GM12878 (cell line): ENCODE measurements around the gene NUBPL. TPM values are rescaled to one million over a fixed set of nuclear protein-coding genes. Genes with fewer than 3 reads are reported as not detected.

ENCODE experiments used
- ATAC-seq: fragments of 200-7000 bp; cut with Tn5 transposase; 3 replicates; pipeline ENCODE4 v1.9.1; 2020; ENCODE audit warnings: mild to moderate bottlenecking, moderate library complexity
- BruUV-seq: library from RNA; stranded (reverse); fragments of 400-500 nt; replicated peaks from 2 replicates; lab custom pipeline; 2021; lab: Mats Ljungman, UMichigan
- CTCF ChIA-PET: fragments of 300-600 bp; sonication (Branson Sonifier 250); formaldehyde crosslinking; extraction: SDS; loops from one replicate; lab custom pipeline; 2021; ENCODE audit warnings: inconsistent platforms; lab: Yijun Ruan, JAX
- POLR2A ChIA-PET: fragments of 350-600 bp; formaldehyde crosslinking; extraction: SDS; loops from one replicate; lab custom pipeline; 2021; ENCODE audit warnings: inconsistent platforms; lab: Charles Lee
- RAD21 ChIA-PET: fragments of 300-600 bp; sonication (Branson Sonifier 250); formaldehyde crosslinking; loops from one replicate; lab custom pipeline; 2023; ENCODE audit warnings: antibody characterized with exemption; ENCODE audit not compliant: unreplicated experiment; lab: Charles Lee
- SMC1A ChIA-PET: fragments of 300-600 bp; sonication (Branson Sonifier 250); formaldehyde crosslinking; loops from one replicate; lab custom pipeline; 2023; ENCODE audit not compliant: unreplicated experiment, uncharacterized antibody; lab: Charles Lee
- DNase-seq: peaks from one replicate; pipeline ENCODE4 v3.0.0-alpha.2; 2011; ENCODE audit warnings: low read depth, low spot score
- FAIRE-seq: peaks from 3 replicates; lab custom pipeline; 2011; peaks lifted over from hg19 to GRCh38; lab: Jason Lieb, UNC
- H2AFZ ChIP-seq: 2 replicates; pipeline ENCODE4 v1.6.0; 2011; ENCODE audit warnings: low read depth, low read length, control low read depth; ENCODE audit not compliant: control insufficient read depth
- H3K27ac ChIP-seq: 2 replicates; pipeline ENCODE4 v1.5.1; 2011; ENCODE audit warnings: control low read depth; ENCODE audit not compliant: control insufficient read depth, insufficient read depth
- H3K27me3 ChIP-seq, 2 experiments: replicated peaks in 1 of 2; 2 replicates each; pipeline versions ENCODE4 v1.6.0 to v1.6.1; 2011; ENCODE audit warnings: low read length in 1 of 2; ENCODE audit not compliant: control insufficient read depth in 2 of 2, insufficient read depth in 2 of 2
- H3K36me3 ChIP-seq, 2 experiments: 2 replicates each; pipeline ENCODE4 v1.5.1; 2011; ENCODE audit warnings: low read length in 1 of 2; ENCODE audit not compliant: control insufficient read depth in 2 of 2, insufficient read depth in 2 of 2
- H3K4me1 ChIP-seq: 2 replicates; pipeline ENCODE4 v1.6.1; 2011; ENCODE audit warnings: mild to moderate bottlenecking, low read length, moderate library complexity, mixed read lengths; ENCODE audit not compliant: control insufficient read depth, insufficient read depth
- H3K4me2 ChIP-seq: 2 replicates; pipeline ENCODE4 v1.6.0; 2011; ENCODE audit warnings: control low read depth; ENCODE audit not compliant: control insufficient read depth, insufficient read depth
- H3K4me3 ChIP-seq: fragments of 200-600 bp; sonication (generic); 2 replicates; pipeline ENCODE4 v1.5.1; 2016
- H3K79me2 ChIP-seq: 2 replicates; pipeline ENCODE4 v1.6.0; 2011; ENCODE audit warnings: low read length; ENCODE audit not compliant: control insufficient read depth, insufficient read depth
- H3K9ac ChIP-seq: 2 replicates; pipeline ENCODE4 v1.8.0; 2011; ENCODE audit warnings: low read length, control low read depth, mixed read lengths; ENCODE audit not compliant: control insufficient read depth, insufficient read depth
- H3K9me3 ChIP-seq: replicated peaks from 3 replicates; pipeline ENCODE4 v1.5.1; 2011; ENCODE audit warnings: mild to moderate bottlenecking, low read length; ENCODE audit not compliant: control insufficient read depth, insufficient read depth
- H4K20me1 ChIP-seq: 2 replicates; pipeline ENCODE4 v1.6.0; 2011; ENCODE audit not compliant: control insufficient read depth, insufficient read depth
- CUX1 ChIP-seq: IDR thresholded peaks from 2 replicates; pipeline ENCODE4 v1.6.1; 2012; ENCODE audit warnings: improper control_type of control experiment, low read depth, low read length; ENCODE audit not compliant: insufficient replicate concordance
- KLF5 ChIP-seq: fragments of 450-650 bp; IDR thresholded peaks from 2 replicates; pipeline ENCODE4 v1.6.1; 2014; ENCODE audit warnings: mild to moderate bottlenecking; ENCODE audit not compliant: partially characterized antibody
- NFIC ChIP-seq: IDR thresholded peaks from 2 replicates; pipeline ENCODE4 v1.6.1; 2012; ENCODE audit warnings: low read depth, mild to moderate bottlenecking, inconsistent platforms, low read length, moderate library complexity
- USF2 ChIP-seq: IDR thresholded peaks from 2 replicates; pipeline ENCODE4 v1.6.1; 2011; ENCODE audit warnings: low read depth, low read length, improper control_type of control experiment, borderline replicate concordance
- ZNF24 ChIP-seq: fragments of 450-650 bp; IDR thresholded peaks from 2 replicates; pipeline ENCODE4 v1.6.1; 2017; ENCODE audit warnings: antibody characterized with exemption, mild to moderate bottlenecking
- ZZZ3 ChIP-seq: IDR thresholded peaks from 2 replicates; pipeline ENCODE4 v1.6.1; 2011; ENCODE audit warnings: low read depth; ENCODE audit not compliant: control insufficient read depth, insufficient read length
- WGBS: methylation state at CpG from one replicate; pipeline ENCODE4 v1.1.6; 2016; ENCODE audit warnings: low lambda C conversion rate; ENCODE audit not compliant: insufficient replicate concordance, insufficient coverage; ENCODE audit errors: missing lambda C conversion rate; 5-methylcytosine and 5-hydroxymethylcytosine counted together
- in situ Hi-C: fragments of 300-500 bp; cut with MboI; formaldehyde crosslinking; loops from 9 replicates; pipeline ENCODE4 v1.14.3; 2018; ENCODE audit warnings: mixed read lengths
- intact Hi-C: fragments of 100-400 bp; cut with micrococcal nuclease; formaldehyde crosslinking; loops from one replicate; pipeline ENCODE4 v1.14.2; 2022; ENCODE audit not compliant: unreplicated experiment
- polyA plus RNA-seq, 11 experiments: library from polyadenylated mRNA; depleted of rRNA in 4 of 11; unstranded in 6 of 11; stranded (reverse) in 5 of 11; fragments of >200 nt; fragmentation: Nextera tagmentation in 4 of 11; fragmentation: Illumina TruSeq in 1 of 11; extraction: Ambion mirVana in 4 of 11; extraction: Trizol in 1 of 11; gene quantifications; 1 replicate in 1 of 11; 2 replicates in 10 of 11; pipeline versions ENCODE4 v1.2.1 to v1.2.3, GENCODE V29; 2011 to 2016; ENCODE audit warnings: inconsistent platforms in 2 of 11, missing spikeins in 2 of 11, low read depth in 1 of 11
- total RNA-seq, 4 experiments: library from RNA; depleted of rRNA in 3 of 4; stranded (reverse); fragments of >200 nt in 3 of 4; fragmentation: Illumina TruSeq in 1 of 4; extraction: Trizol in 1 of 4; gene quantifications; 2 replicates each; pipeline versions ENCODE4 v1.2.1 to v1.2.3, GENCODE V29; 2013 to 2021

NUBPL gene
- total and polyA plus RNA-seq, 10 of the 15 experiments (the other 5 are each of a cell fraction or from before 2014, with no cell fraction given): 3.4 to 11.6 (median 8.1) TPM

- Histone ChIP-seq H3K9me3 (no peaks in the 10 kb centered on the region), H3K9ac (no peak overlapping the region), H3K4me1 (no peaks in the 10 kb centered on the region), H3K4me2 (no peak overlapping the region), H3K79me2 (no peaks in the 10 kb centered on the region), H3K27me3 (no peaks in the 10 kb centered on the region), H4K20me1 (no peaks in the 10 kb centered on the region), H3K4me3 (no peak overlapping the region), H3K36me3 (no peaks in the 10 kb centered on the region), H2AFZ (no peak overlapping the region), H3K27ac (no peak overlapping the region)
- 95% methylated on average over 2 of the region's 2 CpGs for WGBS
- intact Hi-C loops: no loop called here
- RAD21 ChIA-PET: no interaction called here
- FAIRE-seq: no peak
- peak; percentile 39 for ATAC-seq
- BruUV-seq: no TSS peak
- SMC1A ChIA-PET: interaction anchor here (1.4 kb wide), 1 partner anchor 24 kb away, joined by 3 read pairs; no protein-coding TSS in a partner anchor
- POLR2A ChIA-PET: no interaction called here
- CTCF ChIA-PET: interaction anchor here (1.0 kb wide), 1 partner anchor 24 kb away, joined by 3 read pairs; no protein-coding TSS in a partner anchor
- no peak for DNase-seq
- in situ Hi-C loops: no loop called here
- TF ChIP-seq NFIC: no peak
- TF ChIP-seq ZNF24: no peak
- no peak for TF ChIP-seq CUX1
- no peak for TF ChIP-seq USF2
- no peak for TF ChIP-seq KLF5
- TF ChIP-seq ZZZ3: no peak
Measured at GRCh38 chr14:31567655-31568054, 6.5 kb downstream of the NUBPL start.
